Central memory CD8-positive, alpha-beta T cell (primary cell): ENCODE results near the gene ETFB.
A peak's percentile ranks its signal among the peaks of the same experiment; 100 is the strongest.
"Not testable (repeated sequence)": the region's sequence is repeated elsewhere in the genome, so short reads cannot be mapped to it uniquely, and the experiment has no call there.

Experiments used
- ATAC-seq: fragments of 150-1000 bp; cut with Tn5 transposase; replicated peaks from 2 replicates; pipeline ENCODE4 v1.10.0; 2022; ENCODE audit warnings: mild to moderate bottlenecking, moderate FRiP score, moderate number of reproducible peaks; ENCODE audit not compliant: poor library complexity, severe bottlenecking; ENCODE audit errors: extremely low read depth
- DNase-seq, 2 donors: peaks; one replicate each; pipeline ENCODE4 v3.0.0; 2021; ENCODE audit warnings: low spot score in 2 of 2
- H3K27ac Mint-ChIP-seq: one replicate; pipeline ENCODE4 v1.8.0; 2022; ENCODE audit warnings: low read depth, mild to moderate bottlenecking, moderate library complexity, mixed read lengths
- H3K27me3 Mint-ChIP-seq: one replicate; pipeline ENCODE4 v1.8.0; 2022; ENCODE audit warnings: mixed read lengths
- H3K36me3 Mint-ChIP-seq: one replicate; pipeline ENCODE4 v1.8.0; 2022; ENCODE audit warnings: mild to moderate bottlenecking, moderate library complexity, mixed read lengths; ENCODE audit not compliant: insufficient read depth
- H3K4me1 Mint-ChIP-seq: one replicate; pipeline ENCODE4 v1.8.0; 2022; ENCODE audit warnings: mixed read lengths
- H3K4me3 Mint-ChIP-seq: one replicate; pipeline ENCODE4 v1.8.0; 2022; ENCODE audit warnings: mild to moderate bottlenecking, moderate library complexity, mixed read lengths
- H3K9me3 Mint-ChIP-seq: one replicate; pipeline ENCODE4 v1.8.0; 2022; ENCODE audit warnings: mixed read lengths

ETFB gene

DNA sequence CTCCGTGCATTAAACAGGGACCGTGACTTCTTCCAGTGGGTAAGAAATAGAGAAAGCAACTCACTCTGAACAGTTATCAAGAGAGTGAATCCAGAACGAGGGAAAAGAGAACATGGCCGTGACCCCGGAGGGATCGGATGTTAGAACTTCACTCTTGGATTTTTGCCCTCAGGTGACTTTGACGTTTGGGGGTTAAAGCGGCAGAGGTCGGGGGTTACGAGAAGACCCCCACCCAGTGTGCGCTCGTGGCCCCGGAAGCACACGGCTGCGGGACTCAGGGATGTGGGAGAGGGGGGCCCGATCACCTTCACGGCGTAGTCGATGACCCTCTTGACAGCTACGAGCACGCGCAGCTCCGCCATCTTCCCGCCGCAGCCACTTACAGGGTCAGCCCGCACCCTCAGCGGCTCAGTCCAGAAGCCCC lies at the start of gene ETFB:
TSS of gene ETFB (minus strand) at position 424 of the 424 bp plus-strand sequence. CDS start at position 362, 62 bp downstream.
- ATAC-seq (no peak), DNase-seq (no peak)
- Mint-ChIP-seq H3K9me3 (no peaks in the 10 kb centered on the region), H3K27ac (peak within 1 kb of the TSS; percentile 94), H3K27me3 (no peaks in the 10 kb centered on the region), H3K4me3 (peak within 1 kb of the TSS; percentile 88), H3K4me1 (peaks cover 63% of the 10 kb centered on the region), H3K36me3 (peaks cover 30% of the 10 kb centered on the region)

DNA sequence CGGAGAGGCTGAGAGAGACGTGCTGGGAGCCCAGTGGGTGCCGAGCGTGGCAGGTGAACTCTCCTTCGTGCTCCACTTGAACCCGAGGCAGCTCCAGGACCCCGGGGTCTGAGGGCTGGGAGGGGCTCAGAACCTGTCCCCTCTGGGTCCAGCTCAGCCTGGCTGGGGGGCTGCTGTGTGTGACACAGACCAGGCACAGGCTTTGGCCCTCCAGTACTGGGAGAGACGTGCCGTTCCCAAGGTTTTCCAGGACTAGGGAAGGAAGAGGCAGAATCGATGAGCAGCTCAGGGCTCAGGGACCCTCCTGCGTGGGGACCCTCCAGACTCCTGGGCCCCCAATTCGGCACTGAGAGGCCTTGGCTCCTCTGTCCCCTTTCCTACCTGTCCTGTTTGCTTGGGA lies 49.0 kb upstream of the ETFB start:
- DNase-seq (no peak), ATAC-seq (no peak)
- Mint-ChIP-seq H3K27me3 (peaks cover 27% of the 10 kb centered on the region), H3K4me3 (no peak overlapping the region), H3K36me3 (peaks cover 1% of the 10 kb centered on the region), H3K27ac (no peak overlapping the region), H3K4me1 (peaks cover 6% of the 10 kb centered on the region), H3K9me3 (no peaks in the 10 kb centered on the region)

DNA sequence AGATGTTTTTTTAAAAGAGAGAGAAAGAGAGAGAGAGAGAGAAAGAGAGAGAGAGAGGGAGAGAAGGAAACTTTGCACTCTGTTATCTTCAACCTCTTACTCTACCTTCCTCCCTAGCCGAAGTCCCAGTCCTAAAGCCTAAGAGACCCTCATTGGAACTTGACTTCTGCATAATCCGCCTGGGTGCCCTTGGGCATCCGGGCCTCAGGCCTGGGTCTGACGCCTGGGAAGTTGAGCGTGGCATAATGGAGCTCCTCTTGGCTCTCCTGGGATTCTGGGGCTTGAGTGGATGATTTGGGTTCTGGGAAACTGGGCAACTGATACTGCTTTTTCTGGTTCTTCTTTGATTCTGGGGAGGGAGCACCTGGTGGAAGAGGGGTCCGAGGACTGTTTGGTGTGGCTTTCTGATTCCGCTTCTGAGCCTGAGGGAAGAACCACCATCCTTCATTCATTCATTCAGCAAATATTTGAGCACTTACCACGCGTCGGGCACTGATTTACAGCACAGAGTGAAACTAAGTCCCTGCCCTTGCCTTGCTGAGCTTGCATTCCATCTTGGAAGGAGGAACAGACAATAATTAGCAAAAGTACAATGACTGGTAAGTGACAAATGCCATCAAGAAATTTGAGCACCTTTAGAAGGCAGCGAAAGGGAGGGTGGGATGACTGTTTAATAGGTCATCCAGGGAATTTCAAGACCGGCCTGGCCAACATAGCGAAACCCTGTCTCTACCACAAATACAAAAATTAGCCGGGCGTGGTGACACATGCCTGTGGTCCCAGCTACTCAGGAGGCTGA lies 45.0 kb upstream of the ETFB start:
- Mint-ChIP-seq H3K4me1 (peaks cover 6% of the 10 kb centered on the region), H3K36me3 (peaks cover 1% of the 10 kb centered on the region), H3K27me3 (no peaks in the 10 kb centered on the region), H3K27ac (no peak overlapping the region), H3K9me3 (no peaks in the 10 kb centered on the region), H3K4me3 (no peak overlapping the region)
- ATAC-seq (no peak), DNase-seq (no peak)

DNA sequence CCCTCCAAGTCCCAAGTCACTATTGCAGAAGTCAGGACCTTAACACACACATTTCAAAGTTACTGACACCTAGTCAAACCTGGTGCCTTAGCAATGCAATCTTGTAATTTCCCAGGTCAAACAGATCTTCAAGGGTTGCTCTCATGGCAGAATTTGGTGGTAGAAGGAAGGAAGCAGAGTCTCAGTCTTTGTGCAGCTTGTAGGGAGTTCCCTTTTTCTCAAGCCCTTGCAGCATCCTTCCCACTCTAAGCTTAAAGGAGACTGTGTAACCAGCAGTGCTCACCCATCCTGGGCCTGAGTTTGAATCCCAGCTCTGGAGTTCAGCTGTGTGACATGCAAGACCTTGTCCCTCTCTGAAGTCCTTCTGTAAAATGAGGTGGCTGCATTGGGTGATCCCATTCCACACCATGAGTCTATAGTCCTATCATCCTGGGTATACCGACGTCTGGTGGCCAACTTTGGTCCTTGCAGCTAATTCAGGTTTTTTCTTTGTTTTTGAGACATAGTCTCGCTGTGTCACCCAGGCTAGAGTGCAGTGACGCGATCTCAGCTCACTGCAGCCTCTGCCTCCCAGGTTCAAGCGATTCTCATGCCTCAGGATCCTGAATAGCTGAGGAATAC lies 41.4 kb upstream of the ETFB start:
- H3K4me1 Mint-ChIP-seq, result peaks cover 6% of the 10 kb centered on the region
- no peak overlapping the region for H3K27ac Mint-ChIP-seq
- DNase-seq, result peak in 1 of 2 donors; percentile 33
- H3K27me3 Mint-ChIP-seq, result no peaks in the 10 kb centered on the region
- H3K9me3 Mint-ChIP-seq, result no peaks in the 10 kb centered on the region
- no peak overlapping the region for H3K4me3 Mint-ChIP-seq
- ATAC-seq, result peak; percentile 68
- no peaks in the 10 kb centered on the region for H3K36me3 Mint-ChIP-seq

DNA sequence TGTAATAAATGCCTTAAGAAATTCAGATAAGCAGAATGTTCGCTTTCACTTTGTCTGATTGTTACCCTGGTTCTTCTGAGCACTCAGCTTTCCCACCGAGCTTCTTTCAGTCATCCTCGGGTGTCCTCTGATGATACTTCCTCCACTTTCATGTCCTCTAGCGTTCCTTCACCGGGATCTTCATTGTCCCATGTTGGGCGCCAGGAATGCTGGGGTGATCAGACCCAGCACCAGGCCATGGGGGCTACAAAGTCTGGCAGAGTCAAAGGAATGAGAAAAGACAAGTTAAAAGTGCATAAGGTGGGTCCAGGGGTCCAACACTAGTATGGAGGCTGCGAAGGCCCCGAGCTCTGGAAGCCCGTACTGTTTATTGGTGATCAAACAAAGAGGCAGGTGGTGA lies 35.9 kb upstream of the ETFB start:
- no peaks in the 10 kb centered on the region for H3K36me3 Mint-ChIP-seq
- no peak for DNase-seq
- no peaks in the 10 kb centered on the region for H3K27me3 Mint-ChIP-seq
- ATAC-seq, result no peak
- H3K27ac Mint-ChIP-seq, result no peak overlapping the region
- peaks cover 8% of the 10 kb centered on the region for H3K9me3 Mint-ChIP-seq
- no peak overlapping the region for H3K4me3 Mint-ChIP-seq
- H3K4me1 Mint-ChIP-seq, result peaks cover 7% of the 10 kb centered on the region

DNA sequence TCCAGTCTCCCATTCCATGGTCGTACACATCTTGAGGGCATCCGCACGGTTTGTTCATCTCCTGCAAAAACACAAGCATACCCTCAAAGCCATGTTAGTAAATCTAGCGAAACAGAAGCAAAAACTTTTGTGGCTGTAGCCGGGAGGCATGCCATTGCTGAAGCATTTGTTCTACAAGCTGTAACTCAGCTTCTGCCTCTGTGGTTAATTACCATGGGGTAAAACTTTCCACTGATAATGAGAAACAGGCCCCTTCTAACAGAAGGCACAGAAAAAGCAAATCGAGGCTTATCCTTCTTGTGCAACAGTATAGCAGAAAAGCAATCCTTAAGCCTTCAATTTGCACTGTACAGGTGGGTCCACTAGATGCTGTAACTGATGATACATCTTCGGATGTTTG lies 33.7 kb upstream of the ETFB start:
- H3K36me3 Mint-ChIP-seq, H3K27me3 Mint-ChIP-seq, H3K27ac Mint-ChIP-seq, H3K9me3 Mint-ChIP-seq, ATAC-seq, DNase-seq, H3K4me3 Mint-ChIP-seq: not testable (repeated sequence)
- peaks cover 12% of the 10 kb centered on the region for H3K4me1 Mint-ChIP-seq

DNA sequence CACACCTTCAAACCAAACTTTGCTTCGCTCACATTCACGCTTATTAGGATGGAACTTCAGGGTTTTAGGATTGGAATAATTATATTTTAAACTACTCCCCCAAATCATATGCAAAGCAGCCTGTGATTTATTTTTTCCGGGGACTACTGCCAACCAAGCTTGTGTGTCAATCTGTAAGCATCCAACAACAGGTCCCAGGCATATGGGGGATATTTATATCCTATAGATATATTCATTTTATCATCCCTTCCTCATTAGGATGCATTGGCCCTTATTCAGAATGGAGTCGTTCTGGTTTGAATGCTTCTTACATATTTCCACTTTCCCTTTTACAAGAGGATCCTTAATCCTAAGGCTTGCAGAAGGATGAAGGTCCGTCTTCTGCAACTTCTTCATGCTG lies 33.0 kb upstream of the ETFB start:
- DNase-seq (no peak), ATAC-seq (no peak)
- Mint-ChIP-seq H3K27ac (no peak overlapping the region), H3K27me3 (no peaks in the 10 kb centered on the region), H3K9me3 (peaks cover 8% of the 10 kb centered on the region), H3K36me3 (peaks cover 3% of the 10 kb centered on the region), H3K4me1 (peaks cover 19% of the 10 kb centered on the region), H3K4me3 (no peak overlapping the region)

DNA sequence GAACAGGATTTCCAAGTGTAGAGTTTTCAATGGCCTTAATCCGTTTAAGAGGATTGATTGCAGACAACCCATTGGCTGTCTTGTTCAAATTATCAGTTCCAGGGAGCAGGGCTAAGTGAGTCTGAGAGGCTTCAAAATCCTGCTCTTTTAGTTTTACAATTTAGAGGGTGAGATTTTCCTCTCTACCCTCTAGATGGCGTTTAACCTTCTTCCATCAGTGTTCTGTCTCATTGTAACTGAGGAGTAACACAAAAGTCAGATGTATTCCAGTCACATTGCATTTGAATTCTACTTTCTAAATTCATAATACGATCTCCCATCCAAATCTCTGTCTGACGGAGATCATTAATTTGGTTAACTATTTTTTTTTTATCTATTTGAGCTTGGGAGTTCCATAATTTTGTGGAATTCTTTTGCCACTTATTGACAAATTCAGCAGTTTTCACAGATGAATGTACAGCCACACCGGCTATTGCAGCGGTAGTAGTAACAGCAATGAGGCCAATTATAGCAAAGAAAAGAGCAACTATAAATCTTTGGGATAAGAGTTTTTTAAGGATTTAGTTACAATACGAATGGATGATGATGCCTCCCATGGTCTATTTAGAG lies 32.0 kb upstream of the ETFB start:
- peak overlapping the region; percentile 44 for H3K27ac Mint-ChIP-seq
- no peak overlapping the region for H3K4me3 Mint-ChIP-seq
- H3K9me3 Mint-ChIP-seq, result peaks cover 8% of the 10 kb centered on the region
- no peaks in the 10 kb centered on the region for H3K27me3 Mint-ChIP-seq
- H3K36me3 Mint-ChIP-seq, result peaks cover 3% of the 10 kb centered on the region
- H3K4me1 Mint-ChIP-seq, result peaks cover 24% of the 10 kb centered on the region
- DNase-seq, result no peak
- no peak for ATAC-seq

DNA sequence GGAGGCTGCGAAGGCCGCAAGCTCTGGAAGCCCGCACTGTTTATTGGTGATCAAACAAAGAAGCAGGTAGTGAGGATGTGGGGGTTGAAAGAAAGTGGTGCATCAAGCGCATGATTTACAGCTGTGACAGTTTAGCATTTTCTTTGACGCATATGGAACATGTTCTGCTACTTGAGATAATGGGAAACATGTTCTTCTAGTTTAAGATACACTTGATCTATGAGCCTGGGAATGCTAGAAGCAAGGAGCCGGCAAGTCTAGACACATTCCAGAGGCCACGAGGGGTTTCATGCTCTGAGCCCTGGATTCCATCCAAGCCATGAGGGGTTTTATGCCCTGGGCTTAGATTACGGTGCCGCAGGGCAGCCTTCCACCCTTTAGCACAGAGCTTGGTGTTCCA lies 31.3 kb upstream of the ETFB start:
- DNase-seq, H3K4me3 Mint-ChIP-seq, ATAC-seq, H3K27ac Mint-ChIP-seq, H3K27me3 Mint-ChIP-seq, H3K36me3 Mint-ChIP-seq, H3K9me3 Mint-ChIP-seq: not testable (repeated sequence)
- peaks cover 24% of the 10 kb centered on the region for H3K4me1 Mint-ChIP-seq

DNA sequence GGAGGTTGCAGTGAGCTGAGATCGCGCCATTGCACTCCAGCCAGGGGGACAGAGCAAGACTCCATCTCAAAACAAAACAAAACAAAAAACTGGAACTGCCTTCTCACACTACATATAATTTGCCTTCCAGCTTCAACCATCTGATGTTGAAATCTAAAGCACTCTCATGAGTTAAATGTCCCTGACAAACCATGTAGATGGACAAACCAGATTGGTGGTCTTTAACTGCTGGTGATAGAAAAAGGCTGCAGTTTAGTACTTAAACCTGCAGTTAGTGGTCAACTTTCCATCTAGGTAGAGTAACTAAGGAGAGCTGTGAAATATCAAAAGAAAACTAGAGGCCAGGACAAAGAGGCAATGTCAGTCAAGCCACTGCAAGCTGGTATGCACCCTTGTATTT lies 30.0 kb upstream of the ETFB start:
- ATAC-seq (no peak), DNase-seq (no peak)
- Mint-ChIP-seq H3K27ac (peak overlapping the region; percentile 98), H3K27me3 (no peaks in the 10 kb centered on the region), H3K9me3 (no peaks in the 10 kb centered on the region), H3K36me3 (peaks cover 3% of the 10 kb centered on the region), H3K4me3 (no peak overlapping the region), H3K4me1 (peaks cover 28% of the 10 kb centered on the region)

DNA sequence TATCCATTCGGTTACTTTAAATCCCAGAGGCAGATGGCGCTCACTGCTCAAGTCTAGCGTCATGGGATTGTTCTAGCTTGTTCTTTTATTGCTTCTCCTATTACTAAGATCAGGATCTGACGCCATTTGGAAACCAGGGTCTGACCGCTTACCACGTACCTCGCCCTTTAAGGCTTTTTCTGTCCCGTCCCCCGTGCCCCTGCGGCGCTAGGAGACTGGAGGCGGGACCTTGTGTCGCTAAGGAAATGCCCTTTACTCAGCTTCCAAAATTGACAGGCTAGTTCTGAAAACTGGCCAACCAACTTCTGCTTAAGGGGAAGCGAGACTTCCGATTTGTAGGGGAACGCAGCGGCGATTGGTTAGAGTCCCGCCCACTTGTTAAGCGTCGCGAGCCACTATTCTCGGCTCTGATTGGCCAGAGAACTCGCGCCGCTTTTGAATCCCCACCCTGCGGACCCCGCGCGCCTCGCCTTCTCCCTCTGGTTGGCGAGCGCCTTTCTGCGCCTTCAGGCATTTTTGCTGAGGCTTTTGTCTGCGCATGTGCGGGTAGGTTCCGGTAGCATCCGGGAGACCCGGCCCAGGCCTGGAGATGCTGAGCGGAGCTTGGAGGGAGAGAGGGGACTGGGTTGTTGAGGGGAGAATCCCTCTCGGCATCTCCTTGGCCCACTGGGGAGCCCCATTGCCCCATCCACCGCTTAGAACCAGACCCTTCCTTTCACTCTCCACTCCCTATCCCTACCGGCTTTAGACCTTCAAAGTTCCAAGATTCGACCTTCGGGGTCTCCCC lies 28.1 kb upstream of the ETFB start:
- H3K4me1 Mint-ChIP-seq, result peaks cover 45% of the 10 kb centered on the region

DNA sequence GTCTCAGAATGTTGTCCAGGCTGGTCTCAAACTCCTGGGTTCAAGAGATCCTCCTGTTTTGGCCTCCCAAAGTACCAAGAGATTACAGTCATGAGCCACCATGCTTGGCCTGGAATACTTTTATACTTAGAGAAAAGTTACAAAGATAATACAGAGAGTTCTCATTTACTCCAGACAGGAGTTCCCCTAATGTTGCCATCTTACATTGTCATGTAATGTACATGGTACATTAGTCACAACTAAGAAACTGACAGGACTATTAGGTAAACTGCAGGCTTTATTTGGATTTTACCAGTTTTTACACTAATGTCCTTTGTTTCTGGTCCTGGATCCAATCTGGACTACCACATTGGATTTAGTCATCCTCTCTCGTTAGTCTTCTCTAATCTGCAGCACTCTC lies 26.5 kb upstream of the ETFB start:
- peak overlapping the region; percentile 32 for H3K4me3 Mint-ChIP-seq
- no peaks in the 10 kb centered on the region for H3K27me3 Mint-ChIP-seq
- peaks cover 7% of the 10 kb centered on the region for H3K36me3 Mint-ChIP-seq
- DNase-seq (no peak), ATAC-seq (no peak)
- peaks cover 50% of the 10 kb centered on the region for H3K4me1 Mint-ChIP-seq
- H3K9me3 Mint-ChIP-seq, result no peaks in the 10 kb centered on the region
- no peak overlapping the region for H3K27ac Mint-ChIP-seq

More for the DNA sequence above, 28.1 kb upstream of the ETFB start:
- Mint-ChIP-seq H3K27me3 (no peaks in the 10 kb centered on the region), H3K27ac (peak overlapping the region; percentile 98), H3K4me3 (peak overlapping the region; percentile 80), H3K36me3 (peaks cover 7% of the 10 kb centered on the region), H3K9me3 (no peaks in the 10 kb centered on the region)
- ATAC-seq (peak; percentile 76), DNase-seq (peak; percentile 69 to 86)
